NB4 (cell line): ENCODE measurements around the gene TECTB.
"Not testable (repeated sequence)": the region's sequence is repeated elsewhere in the genome, so short reads cannot be mapped to it uniquely, and the experiment has no call there.

ENCODE experiments used
- DNase-seq: peaks from one replicate; pipeline ENCODE4 v3.0.0; 2010; ENCODE audit warnings: low read depth
- H3K4me3 ChIP-seq: one replicate; pipeline ENCODE4 v1.5.1; 2011; ENCODE audit warnings: mild to moderate bottlenecking, low read depth, low read length, moderate library complexity
- MYC ChIP-seq: IDR thresholded peaks from 2 replicates; pipeline ENCODE4 v1.6.1; 2011; ENCODE audit warnings: low read depth, low read length
- POLR2A ChIP-seq: IDR thresholded peaks from 2 replicates; pipeline ENCODE4 v1.6.1; 2011; ENCODE audit warnings: mild to moderate bottlenecking; ENCODE audit not compliant: insufficient read length; ENCODE audit errors: extremely low read depth
- TF ChIP-seq, protein P1 (sequence below): IDR thresholded peaks from 2 replicates; pipeline ENCODE4 v1.6.1; 2011; ENCODE audit warnings: low read depth, low read length
- TF ChIP-seq, protein P2 (sequence below): IDR thresholded peaks from one replicate; pipeline ENCODE4 v1.5.1; 2012; ENCODE audit warnings: low read depth, low read length

TECTB gene

DNA sequence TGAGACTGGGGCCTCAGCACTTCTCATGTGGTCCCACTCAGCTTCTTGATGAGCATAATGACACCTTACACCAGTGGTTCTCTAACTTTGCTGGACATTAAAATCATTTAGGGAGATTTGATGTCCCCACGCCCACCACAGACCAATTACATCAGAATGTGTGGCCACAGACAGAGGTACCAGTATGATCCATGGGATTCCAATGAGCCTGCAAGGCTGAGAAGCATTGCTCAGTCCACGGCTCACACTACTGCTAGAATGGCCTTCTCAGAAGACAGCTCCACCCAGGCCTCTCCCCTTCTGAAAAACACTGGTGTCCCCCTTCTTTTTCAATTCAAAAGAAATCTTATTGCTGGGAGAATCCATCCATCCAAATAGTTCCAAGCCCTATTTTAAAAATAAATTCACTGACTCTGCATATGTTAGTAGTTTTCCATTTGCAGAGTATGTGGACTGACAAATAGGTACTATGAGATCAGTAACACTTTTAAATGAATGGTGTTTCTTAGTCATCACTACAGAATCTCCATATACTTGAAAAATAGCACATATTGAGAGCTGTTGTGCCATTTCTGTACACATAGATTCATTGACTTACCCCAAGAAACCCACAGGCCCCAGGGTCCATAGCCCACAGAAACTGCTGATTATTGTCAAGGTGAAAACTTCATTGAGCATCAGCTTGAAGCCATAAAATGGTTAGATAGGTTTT is 34.5 kb upstream of the TECTB start:
- H3K4me3 ChIP-seq, result no peak overlapping the region
- TF ChIP-seq POLR2A (no peak), MYC (no peak)
- TF ChIP-seq, protein P1, sequence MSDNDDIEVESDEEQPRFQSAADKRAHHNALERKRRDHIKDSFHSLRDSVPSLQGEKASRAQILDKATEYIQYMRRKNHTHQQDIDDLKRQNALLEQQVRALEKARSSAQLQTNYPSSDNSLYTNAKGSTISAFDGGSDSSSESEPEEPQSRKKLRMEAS, result no peak
- TF ChIP-seq, protein P2, sequence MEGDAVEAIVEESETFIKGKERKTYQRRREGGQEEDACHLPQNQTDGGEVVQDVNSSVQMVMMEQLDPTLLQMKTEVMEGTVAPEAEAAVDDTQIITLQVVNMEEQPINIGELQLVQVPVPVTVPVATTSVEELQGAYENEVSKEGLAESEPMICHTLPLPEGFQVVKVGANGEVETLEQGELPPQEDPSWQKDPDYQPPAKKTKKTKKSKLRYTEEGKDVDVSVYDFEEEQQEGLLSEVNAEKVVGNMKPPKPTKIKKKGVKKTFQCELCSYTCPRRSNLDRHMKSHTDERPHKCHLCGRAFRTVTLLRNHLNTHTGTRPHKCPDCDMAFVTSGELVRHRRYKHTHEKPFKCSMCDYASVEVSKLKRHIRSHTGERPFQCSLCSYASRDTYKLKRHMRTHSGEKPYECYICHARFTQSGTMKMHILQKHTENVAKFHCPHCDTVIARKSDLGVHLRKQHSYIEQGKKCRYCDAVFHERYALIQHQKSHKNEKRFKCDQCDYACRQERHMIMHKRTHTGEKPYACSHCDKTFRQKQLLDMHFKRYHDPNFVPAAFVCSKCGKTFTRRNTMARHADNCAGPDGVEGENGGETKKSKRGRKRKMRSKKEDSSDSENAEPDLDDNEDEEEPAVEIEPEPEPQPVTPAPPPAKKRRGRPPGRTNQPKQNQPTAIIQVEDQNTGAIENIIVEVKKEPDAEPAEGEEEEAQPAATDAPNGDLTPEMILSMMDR, result no peak
- no peak for DNase-seq

DNA sequence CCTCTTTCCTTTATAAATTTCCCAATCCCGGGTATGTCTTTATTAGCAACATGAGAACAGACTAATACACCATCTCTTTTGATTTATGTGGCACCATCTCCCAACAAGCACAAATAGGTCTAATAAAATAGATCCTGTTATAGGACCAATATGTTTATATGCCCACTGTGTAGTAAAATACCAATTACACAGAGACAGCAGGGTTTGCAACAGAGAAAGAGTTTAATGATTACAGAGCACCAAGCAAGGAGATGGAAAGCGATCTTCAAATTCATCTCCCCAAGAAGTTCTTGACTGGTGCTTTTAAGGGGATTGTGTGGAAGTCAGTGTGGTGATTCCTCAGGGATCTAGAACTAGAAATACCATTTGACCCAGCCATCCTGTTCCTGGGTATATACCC is 33.5 kb upstream of the TECTB start:
- no peak for DNase-seq
- no peak overlapping the region for H3K4me3 ChIP-seq
- TF ChIP-seq MYC (no peak), POLR2A (no peak)
- TF ChIP-seq, protein P1, result no peak
- TF ChIP-seq, protein P2, result no peak

DNA sequence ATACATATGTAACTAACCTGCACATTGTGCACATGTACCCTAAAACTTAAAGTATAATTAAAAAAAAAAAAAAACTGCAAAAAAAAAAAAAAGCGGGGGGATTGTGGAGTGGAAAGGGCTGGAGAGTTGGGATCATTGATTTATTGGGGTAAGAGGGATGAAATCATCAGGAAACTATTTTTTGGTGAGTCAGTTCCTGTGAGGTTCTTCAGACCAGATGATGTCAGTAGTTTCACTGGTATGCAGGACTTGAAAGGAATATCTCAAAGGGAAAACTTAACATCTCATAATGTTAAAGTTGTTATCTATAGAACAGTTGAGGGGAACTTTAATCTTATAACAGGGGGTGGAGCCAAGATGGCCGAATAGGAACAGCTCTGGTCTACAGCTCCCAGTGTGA is 32.6 kb upstream of the TECTB start:
- TF ChIP-seq, protein P1, result no peak
- TF ChIP-seq POLR2A (no peak), MYC (no peak)
- TF ChIP-seq, protein P2, result no peak
- no peak overlapping the region for H3K4me3 ChIP-seq
- DNase-seq, result no peak

DNA sequence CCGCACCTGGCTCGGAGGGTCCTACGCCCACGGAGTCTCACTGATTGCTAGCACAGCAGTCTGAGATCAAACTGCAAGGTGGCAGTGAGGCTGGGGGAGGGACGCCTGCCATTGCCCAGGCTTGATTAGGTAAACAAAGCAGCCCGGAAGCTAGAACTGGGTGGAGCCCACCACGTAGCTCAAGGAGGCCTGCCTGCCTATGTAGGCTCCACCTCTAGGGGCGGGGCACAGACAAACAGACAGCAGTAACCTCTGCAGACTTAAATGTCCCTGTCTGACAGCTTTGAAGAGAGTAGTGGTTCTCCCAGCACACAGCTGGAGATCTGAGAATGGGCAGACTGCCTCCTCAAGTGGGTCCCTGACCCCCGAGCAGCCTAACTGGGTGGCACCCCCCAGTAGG is 32.0 kb upstream of the TECTB start:
- H3K4me3 ChIP-seq, DNase-seq: not testable (repeated sequence)

DNA sequence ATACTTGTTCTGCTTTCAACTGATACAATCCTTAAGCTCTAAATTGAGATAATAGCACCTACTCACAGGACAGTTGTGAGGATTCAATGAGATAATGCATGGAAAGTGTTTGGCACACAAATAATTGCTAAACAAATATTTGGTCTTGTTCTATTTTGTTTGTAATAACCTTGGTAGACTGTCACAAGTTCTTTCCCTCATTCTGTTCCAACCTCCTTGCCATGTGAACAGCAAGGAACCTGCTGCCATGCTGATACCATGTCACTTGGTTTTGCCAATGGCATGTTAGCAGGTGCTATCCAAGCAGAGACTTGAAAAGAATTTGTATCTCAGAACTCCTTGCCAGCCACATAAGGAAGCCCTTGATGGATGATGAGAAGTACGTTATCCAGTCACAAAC is 24.8 kb upstream of the TECTB start:
- TF ChIP-seq, protein P2, result no peak
- TF ChIP-seq POLR2A (no peak), MYC (no peak)
- TF ChIP-seq, protein P1, result no peak
- no peak for DNase-seq

DNA sequence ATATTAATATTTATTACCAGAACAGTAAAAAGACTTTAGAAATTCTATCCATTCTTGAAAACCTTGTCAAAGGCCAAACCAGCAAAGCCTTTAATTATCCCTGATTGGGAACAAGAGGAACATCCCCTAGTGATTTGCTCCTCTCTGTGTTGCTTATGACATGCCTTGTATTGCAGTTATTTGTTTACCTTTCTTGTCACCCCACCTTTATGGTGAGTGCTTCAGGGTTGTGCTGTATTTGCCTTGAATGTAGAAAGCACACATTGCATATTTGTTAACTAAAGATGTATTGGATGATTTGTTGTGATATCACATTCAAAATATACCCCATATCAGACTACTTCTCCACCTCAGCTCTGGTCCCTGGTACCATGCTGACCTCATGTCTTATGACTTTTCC is 23.5 kb upstream of the TECTB start:
- no peak overlapping the region for H3K4me3 ChIP-seq
- no peak for TF ChIP-seq MYC
- no peak for TF ChIP-seq POLR2A
- TF ChIP-seq, protein P2, result no peak
- TF ChIP-seq, protein P1, result no peak
- no peak for DNase-seq

More for the DNA sequence above, 24.8 kb upstream of the TECTB start:
- H3K4me3 ChIP-seq, result no peak overlapping the region
